Uterus (tissue), 4 donors: ENCODE measurements around the gene PTPRN2. TPM values are rescaled to one million over a fixed set of nuclear protein-coding genes. Genes with fewer than 3 reads are reported as not detected.

ENCODE experiments used
- DNase-seq, 2 donors: peaks; one replicate each; pipeline ENCODE4 v3.0.0-alpha.2; 2019 to 2020
- H3K27ac ChIP-seq, 2 donors: fragments of 200-600 bp; sonication (generic); 1 replicate in 1 of 2; 2 replicates in 1 of 2; pipeline ENCODE4 v1.5.1; 2016 to 2018
- H3K27me3 ChIP-seq, 2 donors: fragments of 200-600 bp; sonication (generic); one replicate each; pipeline ENCODE4 v1.5.1; 2018 to 2019; ENCODE audit warnings: control low read depth in 1 of 2
- H3K36me3 ChIP-seq, 2 donors: fragments of 200-600 bp; sonication (generic); one replicate each; pipeline ENCODE4 v1.5.1; 2019; ENCODE audit warnings: control low read depth in 1 of 2
- H3K4me1 ChIP-seq, 2 donors: fragments of 200-600 bp; sonication (generic); one replicate each; pipeline ENCODE4 v1.5.1; 2018 to 2019; ENCODE audit warnings: control low read depth in 1 of 2
- H3K4me3 ChIP-seq, 2 donors: fragments of 200-600 bp; sonication (generic); 1 replicate in 1 of 2; 2 replicates in 1 of 2; pipeline ENCODE4 v1.5.1; 2018 to 2019; ENCODE audit warnings: mild to moderate bottlenecking in 1 of 2
- H3K9me3 ChIP-seq, 2 donors: fragments of 200-600 bp; sonication (generic); one replicate each; pipeline ENCODE4 v1.5.1; 2019; ENCODE audit warnings: control low read depth in 1 of 2
- CTCF ChIP-seq, 4 experiments: fragments of 200-600 bp in 2 of 4; fragments of 450-650 bp in 2 of 4; sonication (generic) in 2 of 4; IDR thresholded peaks; one replicate each; pipeline ENCODE4 v1.5.1; 2016 to 2019; ENCODE audit warnings: antibody characterized with exemption in 4 of 4, mild to moderate bottlenecking in 2 of 4, moderate library complexity in 1 of 4
- POLR2A ChIP-seq, 2 donors: fragments of 450-650 bp; IDR thresholded peaks; one replicate each; pipeline ENCODE4 v1.6.1; 2016; ENCODE audit warnings: antibody characterized with exemption in 2 of 2, mild to moderate bottlenecking in 1 of 2, moderate library complexity in 1 of 2
- intact Hi-C: fragments of 100-400 bp; cut with DNase I; formaldehyde crosslinking; loops from one replicate; pipeline ENCODE4 v1.15.1; 2023; ENCODE audit warnings: low total_unique reads
- total RNA-seq, 4 donors: library from RNA; depleted of rRNA in 3 of 4; stranded (reverse); fragments of >200 nt in 3 of 4; gene quantifications; one replicate each; pipeline versions ENCODE4 v1.1.0 to v1.2.4, GENCODE V29; 2014 to 2023
- donor health status: DM: yes; HTN: yes; CAD: no.

PTPRN2 gene
- total RNA-seq, 4 donors from 2014 or later: 1.2 to 5.2 (median 2.3) TPM

GRCh38 chr7:157809863-157810851 is 777.5 kb downstream of the PTPRN2 start:
- Histone ChIP-seq H3K4me1 (no peaks in the 10 kb centered on the region), H3K4me3 (no peak overlapping the region), H3K36me3 (no peaks in the 10 kb centered on the region), H3K27me3 (no peaks in the 10 kb centered on the region), H3K27ac (no peak overlapping the region), H3K9me3 (no peaks in the 10 kb centered on the region)
- no peak for TF ChIP-seq POLR2A (IDR thresholded peaks at IDR 0.05)
- no peak for TF ChIP-seq CTCF (IDR thresholded peaks at IDR 0.05)
- intact Hi-C loops: no loop called here
- no peak for DNase-seq

- TF ChIP-seq POLR2A (IDR thresholded peaks at IDR 0.05): no peak
- TF ChIP-seq CTCF (IDR thresholded peaks at IDR 0.05): no peak
- H3K36me3 ChIP-seq: no peaks in the 10 kb centered on the region
- DNase-seq: no peak
- no peak overlapping the region for H3K4me3 ChIP-seq
- intact Hi-C loops: no loop called here
- no peaks in the 10 kb centered on the region for H3K9me3 ChIP-seq
- H3K27me3 ChIP-seq: no peaks in the 10 kb centered on the region
- no peak overlapping the region for H3K27ac ChIP-seq
- no peaks in the 10 kb centered on the region for H3K4me1 ChIP-seq
Observed at GRCh38 chr7:157809154-157809862, 778.3 kb downstream of the PTPRN2 start.

- no peak for TF ChIP-seq POLR2A (IDR thresholded peaks at IDR 0.05)
- TF ChIP-seq CTCF (IDR thresholded peaks at IDR 0.05): no peak
- intact Hi-C loops: no loop called here
- Histone ChIP-seq H3K27ac (no peak overlapping the region), H3K9me3 (no peaks in the 10 kb centered on the region), H3K36me3 (no peaks in the 10 kb centered on the region), H3K4me3 (no peak overlapping the region), H3K27me3 (no peaks in the 10 kb centered on the region), H3K4me1 (no peaks in the 10 kb centered on the region)
- no peak for DNase-seq
Observed at GRCh38 chr7:157808042-157808441, 779.6 kb downstream of the PTPRN2 start.

- no peaks in the 10 kb centered on the region for H3K27me3 ChIP-seq
- H3K27ac ChIP-seq: no peak overlapping the region
- DNase-seq: no peak
- H3K4me1 ChIP-seq: no peaks in the 10 kb centered on the region
- no peaks in the 10 kb centered on the region for H3K9me3 ChIP-seq
- TF ChIP-seq CTCF (IDR thresholded peaks at IDR 0.05) (no peak), POLR2A (IDR thresholded peaks at IDR 0.05) (no peak)
- H3K36me3 ChIP-seq: no peaks in the 10 kb centered on the region
- intact Hi-C loops: no loop called here
- no peak overlapping the region for H3K4me3 ChIP-seq
Observed at GRCh38 chr7:157807510-157807909, 780.1 kb downstream of the PTPRN2 start.

GRCh38 chr7:157806711-157807110 is 780.9 kb downstream of the PTPRN2 start:
- no peak for TF ChIP-seq CTCF (IDR thresholded peaks at IDR 0.05)
- no peak for TF ChIP-seq POLR2A (IDR thresholded peaks at IDR 0.05)
- H3K4me3 ChIP-seq: no peak overlapping the region
- no peaks in the 10 kb centered on the region for H3K9me3 ChIP-seq

More at GRCh38 chr7:157806711-157807110, 780.9 kb downstream of the PTPRN2 start:
- intact Hi-C loops: no loop called here
- DNase-seq: no peak
- H3K27ac ChIP-seq: no peak overlapping the region
- H3K36me3 ChIP-seq: no peaks in the 10 kb centered on the region
- H3K4me1 ChIP-seq: no peaks in the 10 kb centered on the region
- no peaks in the 10 kb centered on the region for H3K27me3 ChIP-seq
